Stomach (tissue), 9 donors: ENCODE data around the gene ABLIM2. TPM values are rescaled to one million over a fixed set of nuclear protein-coding genes. Genes with fewer than 3 reads are reported as not detected.

Experiments used
- DNase-seq, 2 donors: peaks; one replicate each; pipeline versions ENCODE4 v3.0.0 to v3.0.0-alpha.2; 2013 to 2019
- H3K27ac ChIP-seq, 5 donors: fragments of 200-600 bp in 4 of 5; sonication (generic) in 4 of 5; one replicate each; pipeline ENCODE4 v1.5.1; 2013 to 2019; ENCODE audit warnings: mild to moderate bottlenecking in 1 of 5, moderate library complexity in 1 of 5
- H3K27me3 ChIP-seq, 3 donors: fragments of 200-600 bp; sonication (generic); one replicate each; pipeline ENCODE4 v1.5.1; 2017 to 2019; ENCODE audit warnings: mixed run types in 1 of 3
- H3K36me3 ChIP-seq, 4 donors: fragments of 200-600 bp; sonication (generic); 1 replicate in 3 of 4; 2 replicates in 1 of 4; pipeline ENCODE4 v1.5.1; 2016 to 2019
- H3K4me1 ChIP-seq, 4 donors: fragments of 200-600 bp; sonication (generic); one replicate each; pipeline ENCODE4 v1.5.1; 2016 to 2019
- H3K4me3 ChIP-seq, 4 donors: fragments of 200-600 bp; sonication (generic) in 3 of 4; one replicate each; pipeline ENCODE4 v1.5.1; 2016 to 2019; ENCODE audit warnings: mild to moderate bottlenecking in 1 of 4
- H3K9me3 ChIP-seq, 4 donors: fragments of 200-600 bp; sonication (generic); one replicate each; pipeline ENCODE4 v1.5.1; 2016 to 2019
- EP300 ChIP-seq: sonication (generic); formaldehyde crosslinking; IDR thresholded peaks from one replicate; pipeline ENCODE4 v1.6.1; 2017; ENCODE audit warnings: antibody characterized with exemption
- POLR2A ChIP-seq, 4 donors: fragments of 450-650 bp; IDR thresholded peaks; one replicate each; pipeline ENCODE4 v1.6.1; 2016; ENCODE audit warnings: antibody characterized with exemption in 4 of 4, control low read depth in 2 of 4, mild to moderate bottlenecking in 1 of 4, moderate library complexity in 1 of 4
- POLR2AphosphoS5 ChIP-seq, 3 donors: sonication (generic); formaldehyde crosslinking; IDR thresholded peaks; one replicate each; pipeline ENCODE4 v1.6.1; 2016; ENCODE audit warnings: antibody characterized with exemption in 3 of 3
- WGBS, 5 donors: extraction: QIAGEN DNeasy Blood & Tissue Kit in 3 of 5; methylation state at CpG; one replicate each; pipeline versions ENCODE4 v1.1.5 to v1.1.7; 2013 to 2018; 5-methylcytosine and 5-hydroxymethylcytosine counted together
- intact Hi-C: fragments of 100-400 bp; cut with DNase I; formaldehyde crosslinking; loops from one replicate; pipeline ENCODE4 v1.15.1; 2023; ENCODE audit warnings: low total_unique reads
- polyA plus RNA-seq, 3 donors: library from polyadenylated mRNA; stranded (reverse); fragments of 200-250 nt; gene quantifications; one replicate each; pipeline ENCODE4 v1.2.3, GENCODE V29; 2013
- total RNA-seq, 5 donors: library from RNA; depleted of rRNA; stranded (reverse); fragments of >200 nt; gene quantifications; one replicate each; pipeline versions ENCODE4 v1.1.0 to v1.2.3, GENCODE V29; 2014 to 2016
- TF ChIP-seq, protein P1 (sequence below), 7 experiments: fragments of 450-650 bp in 4 of 7; fragments of 200-600 bp in 3 of 7; sonication (generic) in 3 of 7; IDR thresholded peaks; one replicate each; pipeline ENCODE4 v1.5.1; 2016 to 2019; ENCODE audit warnings: antibody characterized with exemption in 7 of 7, control low read depth in 2 of 7, mild to moderate bottlenecking in 1 of 7
- donor health status: healthy with polysubstance abuse.
- donor health status: Bipolar disorder and iron deficiency.
- donor health status: healthy.

ABLIM2 gene
- total and polyA plus RNA-seq, 8 donors: 2.3 to 28.0 (median 5.5) TPM

DNA sequence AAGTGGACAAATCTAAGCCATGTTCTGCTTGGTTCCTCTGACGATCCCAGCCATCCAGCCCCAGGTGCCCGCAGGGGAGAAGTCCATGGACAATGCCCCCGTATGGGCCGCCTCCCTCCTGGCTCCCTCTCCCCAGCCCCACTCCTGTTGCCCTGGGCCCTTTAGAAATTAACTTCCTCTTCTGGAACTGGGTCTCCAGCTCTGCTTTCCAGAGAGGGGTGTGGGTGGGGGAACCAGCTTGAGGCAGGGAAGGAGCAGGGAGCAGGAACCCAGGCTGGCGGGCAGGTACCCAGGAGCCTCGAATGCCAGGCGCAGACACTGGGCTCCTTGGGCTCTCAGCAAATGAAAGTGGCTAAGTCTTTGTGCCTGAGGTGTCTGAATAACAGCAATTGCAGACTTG, 12.7 kb upstream of the ABLIM2 start:
- Histone ChIP-seq H3K36me3 (no peaks in the 10 kb centered on the region), H3K27ac (no peak overlapping the region), H3K4me1 (peaks cover 0 to 10% (median 0%) of the 10 kb centered on the region in 4 donors), H3K27me3 (peaks cover 0 to 14% (median 0%) of the 10 kb centered on the region in 3 donors), H3K4me3 (no peak overlapping the region), H3K9me3 (peaks cover 0 to 14% (median 10%) of the 10 kb centered on the region in 4 donors)
- no peak for DNase-seq
- intact Hi-C loops: no loop called here
- 80 to 94% (median 89%) methylated on average over 7 of the region's 7 CpGs for WGBS, 5 donors
- TF ChIP-seq, protein P1, sequence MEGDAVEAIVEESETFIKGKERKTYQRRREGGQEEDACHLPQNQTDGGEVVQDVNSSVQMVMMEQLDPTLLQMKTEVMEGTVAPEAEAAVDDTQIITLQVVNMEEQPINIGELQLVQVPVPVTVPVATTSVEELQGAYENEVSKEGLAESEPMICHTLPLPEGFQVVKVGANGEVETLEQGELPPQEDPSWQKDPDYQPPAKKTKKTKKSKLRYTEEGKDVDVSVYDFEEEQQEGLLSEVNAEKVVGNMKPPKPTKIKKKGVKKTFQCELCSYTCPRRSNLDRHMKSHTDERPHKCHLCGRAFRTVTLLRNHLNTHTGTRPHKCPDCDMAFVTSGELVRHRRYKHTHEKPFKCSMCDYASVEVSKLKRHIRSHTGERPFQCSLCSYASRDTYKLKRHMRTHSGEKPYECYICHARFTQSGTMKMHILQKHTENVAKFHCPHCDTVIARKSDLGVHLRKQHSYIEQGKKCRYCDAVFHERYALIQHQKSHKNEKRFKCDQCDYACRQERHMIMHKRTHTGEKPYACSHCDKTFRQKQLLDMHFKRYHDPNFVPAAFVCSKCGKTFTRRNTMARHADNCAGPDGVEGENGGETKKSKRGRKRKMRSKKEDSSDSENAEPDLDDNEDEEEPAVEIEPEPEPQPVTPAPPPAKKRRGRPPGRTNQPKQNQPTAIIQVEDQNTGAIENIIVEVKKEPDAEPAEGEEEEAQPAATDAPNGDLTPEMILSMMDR (IDR thresholded peaks at IDR 0.05): no peak
- no peak for TF ChIP-seq EP300
- TF ChIP-seq POLR2A (IDR thresholded peaks at IDR 0.05): no peak
- TF ChIP-seq POLR2AphosphoS5 (IDR thresholded peaks at IDR 0.05): no peak

DNA sequence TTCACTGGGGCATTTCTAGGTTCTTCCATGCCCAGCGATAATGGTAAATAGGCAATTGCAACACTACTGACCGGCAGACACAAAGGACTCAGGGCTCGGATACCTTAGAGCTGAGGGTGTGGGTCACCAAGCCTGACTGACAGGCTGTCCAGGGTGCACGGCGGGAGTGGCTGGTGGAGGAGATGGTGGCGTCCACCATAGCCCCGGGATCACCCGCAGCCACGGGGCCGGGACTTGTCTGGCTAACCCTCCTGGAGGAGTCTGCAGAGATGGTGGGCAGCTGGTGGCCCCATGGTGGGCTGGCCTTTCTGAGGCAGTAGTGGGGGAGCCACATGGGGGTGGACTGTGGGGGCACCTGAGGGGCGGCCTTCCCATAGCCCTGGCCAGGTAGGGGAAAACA, 11.7 kb upstream of the ABLIM2 start:
- Histone ChIP-seq H3K4me1 (peaks cover 0 to 10% (median 0%) of the 10 kb centered on the region in 4 donors), H3K36me3 (no peaks in the 10 kb centered on the region), H3K4me3 (no peak overlapping the region), H3K27me3 (peaks cover 0 to 14% (median 0%) of the 10 kb centered on the region in 3 donors), H3K27ac (no peak overlapping the region), H3K9me3 (peaks cover 0 to 14% (median 10%) of the 10 kb centered on the region in 4 donors)
- TF ChIP-seq, protein P1 (IDR thresholded peaks at IDR 0.05): no peak
- no peak for TF ChIP-seq EP300
- no peak for TF ChIP-seq POLR2AphosphoS5 (IDR thresholded peaks at IDR 0.05)
- TF ChIP-seq POLR2A (IDR thresholded peaks at IDR 0.05): no peak
- intact Hi-C loops: no loop called here
- no peak for DNase-seq
- WGBS, 5 donors: 89 to 100% (median 93%) methylated on average over 4 to 11 of the region's 11 CpGs

DNA sequence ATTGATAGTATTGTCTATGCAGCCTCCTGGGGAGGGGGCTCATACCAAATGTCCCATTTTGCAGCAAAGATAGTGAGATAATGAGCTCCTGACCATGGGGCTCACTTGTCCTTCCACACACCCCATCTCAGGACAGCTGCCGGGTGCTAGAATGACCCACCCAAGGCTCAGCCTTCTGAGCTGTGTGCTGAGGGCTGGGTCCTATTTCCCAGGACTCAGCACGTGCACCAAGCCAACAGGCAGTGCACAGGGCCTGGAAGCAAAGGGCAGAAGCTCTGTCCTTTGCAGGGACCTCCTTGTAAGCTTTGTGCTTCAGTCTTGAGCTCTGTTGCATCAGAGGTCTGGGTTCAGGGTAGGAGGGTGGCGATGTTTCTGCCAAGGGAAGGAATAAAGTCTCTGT, 11.2 kb upstream of the ABLIM2 start:
- Histone ChIP-seq H3K4me1 (peaks cover 0 to 10% (median 0%) of the 10 kb centered on the region in 4 donors), H3K4me3 (no peak overlapping the region), H3K27me3 (peaks cover 0 to 14% (median 0%) of the 10 kb centered on the region in 3 donors), H3K27ac (no peak overlapping the region), H3K36me3 (no peaks in the 10 kb centered on the region), H3K9me3 (peaks cover 0 to 14% (median 10%) of the 10 kb centered on the region in 4 donors)
- TF ChIP-seq POLR2A (IDR thresholded peaks at IDR 0.05) (no peak), EP300 (no peak), POLR2AphosphoS5 (IDR thresholded peaks at IDR 0.05) (no peak)
- TF ChIP-seq, protein P1 (IDR thresholded peaks at IDR 0.05): no peak
- intact Hi-C loops: no loop called here
- DNase-seq: no peak
- WGBS, 5 donors: 81 to 92% (median 85%) methylated on average over 3 of the region's 3 CpGs

DNA sequence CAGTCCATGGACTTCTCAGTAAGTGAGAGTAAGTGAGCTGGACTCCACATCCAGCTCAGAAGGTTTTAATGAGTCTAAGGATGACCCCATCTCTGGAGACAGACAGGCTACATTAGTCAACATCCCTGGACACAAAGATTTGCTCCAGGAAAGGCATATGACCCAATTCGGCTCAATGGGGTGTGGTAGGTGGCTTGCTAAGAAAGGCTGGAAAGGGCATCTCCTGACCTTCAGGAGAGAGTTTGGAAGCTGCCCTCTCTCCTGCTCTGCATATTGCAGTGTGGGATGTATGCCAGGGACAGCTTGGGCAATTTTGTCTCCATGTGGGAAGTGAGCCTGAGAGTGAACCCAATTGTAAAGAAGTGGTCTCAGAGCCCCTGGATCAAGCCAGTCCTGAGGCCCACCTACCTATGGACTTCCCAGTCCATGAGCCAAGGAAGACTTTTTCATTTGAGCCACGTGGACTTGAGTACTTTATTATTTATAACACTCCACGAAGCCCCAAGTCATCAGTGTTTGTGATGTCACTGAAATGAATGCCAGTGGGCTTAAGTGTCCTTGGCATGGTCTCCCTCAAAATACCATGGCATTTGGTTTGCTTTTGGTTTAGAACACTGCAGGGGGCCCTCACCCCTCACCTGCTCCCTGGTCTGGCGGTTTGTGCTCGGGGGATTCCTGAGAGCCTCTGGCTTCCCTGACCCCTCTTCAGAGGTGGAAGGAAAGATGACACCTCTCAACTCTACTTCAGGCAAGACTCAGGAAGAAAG, 10.4 kb upstream of the ABLIM2 start:
- peaks cover 0 to 10% (median under 1%) of the 10 kb centered on the region in 4 donors for H3K4me1 ChIP-seq
- H3K9me3 ChIP-seq: peaks cover 0 to 14% (median 10%) of the 10 kb centered on the region in 4 donors
- peaks cover 0 to 14% (median 0%) of the 10 kb centered on the region in 3 donors for H3K27me3 ChIP-seq
- no peak overlapping the region for H3K27ac ChIP-seq
- H3K36me3 ChIP-seq: no peaks in the 10 kb centered on the region
- no peak for DNase-seq
- no peak overlapping the region for H3K4me3 ChIP-seq
- 73 to 90% (median 77%) methylated on average over 3 to 5 of the region's 5 CpGs for WGBS, 5 donors
- TF ChIP-seq POLR2A (IDR thresholded peaks at IDR 0.05) (no peak), EP300 (no peak)
- TF ChIP-seq, protein P1 (IDR thresholded peaks at IDR 0.05): no peak
- intact Hi-C loops: no loop called here
